Mesothelial cell of epicardium (in vitro differentiated cells): ENCODE data around the gene STX4. TPM values are rescaled to one million over a fixed set of nuclear protein-coding genes. Genes with fewer than 3 reads are reported as not detected.

ENCODE experiments used
- DNase-seq, 2 experiments: peaks; one replicate each; pipeline ENCODE4 v3.0.0; 2021; ENCODE audit warnings: low spot score in 2 of 2; ENCODE audit not compliant: unreplicated experiment in 2 of 2
- H3K27ac Mint-ChIP-seq: 2 replicates; pipeline ENCODE4 v1.8.0; 2021; ENCODE audit warnings: mixed read lengths
- H3K27me3 Mint-ChIP-seq: 2 replicates; pipeline ENCODE4 v1.8.0; 2021; ENCODE audit warnings: low read depth, mixed read lengths
- H3K36me3 Mint-ChIP-seq: 2 replicates; pipeline ENCODE4 v1.8.0; 2021; ENCODE audit warnings: mixed read lengths
- H3K4me1 Mint-ChIP-seq: 2 replicates; pipeline ENCODE4 v1.8.0; 2021; ENCODE audit warnings: mixed read lengths
- H3K4me3 Mint-ChIP-seq: 2 replicates; pipeline ENCODE4 v1.8.0; 2021; ENCODE audit warnings: mild to moderate bottlenecking, moderate library complexity, mixed read lengths
- H3K9me3 Mint-ChIP-seq: 2 replicates; pipeline ENCODE4 v1.8.0; 2021; ENCODE audit warnings: mixed read lengths
- CTCF ChIP-seq: fragments of 200-600 bp; sonication (generic); IDR thresholded peaks from one replicate; pipeline ENCODE4 v1.5.0; 2021; ENCODE audit warnings: antibody characterized with exemption; ENCODE audit not compliant: unreplicated experiment
- total RNA-seq: library from RNA; stranded (reverse); gene quantifications from 3 replicates; pipeline ENCODE4 v1.2.1, GENCODE V29; 2021

STX4 gene
- total RNA-seq, 1 donor from 2014 or later = 42.8 TPM

GRCh38 chr16:31085411-31085810, 52.1 kb downstream of the STX4 start:
- Mint-ChIP-seq H3K27ac (no peak overlapping the region), H3K27me3 (no peaks in the 10 kb centered on the region), H3K4me3 (no peak overlapping the region), H3K9me3 (no peaks in the 10 kb centered on the region), H3K4me1 (no peaks in the 10 kb centered on the region), H3K36me3 (peaks cover 8% of the 10 kb centered on the region)
- DNase-seq = no peak
- no peak for TF ChIP-seq CTCF

GRCh38 chr16:31085873-31086628, 52.7 kb downstream of the STX4 start:
- no peak overlapping the region for H3K27ac Mint-ChIP-seq
- H3K4me3 Mint-ChIP-seq = no peak overlapping the region
- TF ChIP-seq CTCF = no peak

GRCh38 chr16:31086629-31086906, 53.2 kb downstream of the STX4 start:
- H3K4me1 Mint-ChIP-seq = no peaks in the 10 kb centered on the region
- no peaks in the 10 kb centered on the region for H3K27me3 Mint-ChIP-seq
- H3K36me3 Mint-ChIP-seq = peaks cover 4% of the 10 kb centered on the region
- H3K27ac Mint-ChIP-seq = no peak overlapping the region
- DNase-seq = no peak
- TF ChIP-seq CTCF = no peak
- no peaks in the 10 kb centered on the region for H3K9me3 Mint-ChIP-seq
- no peak overlapping the region for H3K4me3 Mint-ChIP-seq

More at GRCh38 chr16:31085873-31086628, 52.7 kb downstream of the STX4 start:
- no peaks in the 10 kb centered on the region for H3K27me3 Mint-ChIP-seq
- peaks cover 4% of the 10 kb centered on the region for H3K36me3 Mint-ChIP-seq
- no peak for DNase-seq
- H3K4me1 Mint-ChIP-seq = no peaks in the 10 kb centered on the region
- no peaks in the 10 kb centered on the region for H3K9me3 Mint-ChIP-seq

GRCh38 chr16:31087481-31087880, 54.1 kb downstream of the STX4 start:
- no peak for TF ChIP-seq CTCF
- no peak for DNase-seq
- H3K4me3 Mint-ChIP-seq = no peak overlapping the region
- no peaks in the 10 kb centered on the region for H3K9me3 Mint-ChIP-seq
- no peaks in the 10 kb centered on the region for H3K4me1 Mint-ChIP-seq
- peaks cover 2% of the 10 kb centered on the region for H3K36me3 Mint-ChIP-seq
- H3K27ac Mint-ChIP-seq = no peak overlapping the region
- no peaks in the 10 kb centered on the region for H3K27me3 Mint-ChIP-seq

- Mint-ChIP-seq H3K9me3 (no peaks in the 10 kb centered on the region), H3K4me1 (no peaks in the 10 kb centered on the region), H3K27ac (no peak overlapping the region), H3K27me3 (no peaks in the 10 kb centered on the region), H3K36me3 (peaks cover 2% of the 10 kb centered on the region), H3K4me3 (no peak overlapping the region)
- DNase-seq = no peak
- TF ChIP-seq CTCF = no peak
These were observed 54.6 kb downstream of the STX4 start for GRCh38 chr16:31087971-31088370.
